Mucosa of stomach (tissue), 1 donor: Measurements from ENCODE around the gene COL8A1.

Experiments used
- H3K27me3 ChIP-seq: one replicate; pipeline ENCODE4 v1.7.0; 2013; ENCODE audit warnings: mild to moderate bottlenecking, low read length; ENCODE audit not compliant: control insufficient read depth, insufficient read depth
- H3K36me3 ChIP-seq: one replicate; pipeline ENCODE4 v1.7.0; 2013; ENCODE audit warnings: low read length; ENCODE audit not compliant: control insufficient read depth, insufficient read depth
- H3K4me1 ChIP-seq: one replicate; pipeline ENCODE4 v1.7.0; 2013; ENCODE audit warnings: mild to moderate bottlenecking, low read length; ENCODE audit not compliant: control insufficient read depth, insufficient read depth
- H3K4me3 ChIP-seq: one replicate; pipeline ENCODE4 v1.7.0; 2013; ENCODE audit warnings: low read length
- H3K9ac ChIP-seq: one replicate; pipeline ENCODE4 v1.7.0; 2013; ENCODE audit warnings: mild to moderate bottlenecking, low read length, moderate library complexity
- H3K9me3 ChIP-seq: one replicate; pipeline ENCODE4 v1.7.0; 2013; ENCODE audit warnings: mild to moderate bottlenecking, low read length, moderate library complexity; ENCODE audit not compliant: control insufficient read depth
- donor health status: Pancreatic carcinoma.

The COL8A1 gene

GRCh38 chr3:99625643-99626416, 12.6 kb upstream of the COL8A1 start:
- Histone ChIP-seq H3K4me1 (no peaks in the 10 kb centered on the region), H3K36me3 (no peaks in the 10 kb centered on the region), H3K9ac (no peak overlapping the region), H3K27me3 (no peaks in the 10 kb centered on the region), H3K4me3 (no peak overlapping the region), H3K9me3 (no peaks in the 10 kb centered on the region)

- no peaks in the 10 kb centered on the region for H3K27me3 ChIP-seq
- no peaks in the 10 kb centered on the region for H3K4me1 ChIP-seq
- H3K36me3 ChIP-seq: no peaks in the 10 kb centered on the region
- no peaks in the 10 kb centered on the region for H3K9me3 ChIP-seq
- no peak overlapping the region for H3K4me3 ChIP-seq
- H3K9ac ChIP-seq: no peak overlapping the region
These were observed 12.0 kb upstream of the COL8A1 start for GRCh38 chr3:99626417-99626788.

GRCh38 chr3:99627062-99627826, 11.2 kb upstream of the COL8A1 start:
- no peaks in the 10 kb centered on the region for H3K36me3 ChIP-seq
- H3K4me1 ChIP-seq: no peaks in the 10 kb centered on the region
- no peak overlapping the region for H3K9ac ChIP-seq
- H3K4me3 ChIP-seq: no peak overlapping the region
- H3K27me3 ChIP-seq: no peaks in the 10 kb centered on the region
- no peaks in the 10 kb centered on the region for H3K9me3 ChIP-seq

GRCh38 chr3:99630815-99631214, 7.6 kb upstream of the COL8A1 start:
- no peaks in the 10 kb centered on the region for H3K4me1 ChIP-seq

GRCh38 chr3:99633887-99634558, 4.4 kb upstream of the COL8A1 start:
- Histone ChIP-seq H3K4me3 (no peak overlapping the region), H3K27me3 (peaks cover 25% of the 10 kb centered on the region), H3K36me3 (no peaks in the 10 kb centered on the region), H3K9ac (no peak overlapping the region), H3K4me1 (no peaks in the 10 kb centered on the region), H3K9me3 (no peaks in the 10 kb centered on the region)

More at GRCh38 chr3:99630815-99631214, 7.6 kb upstream of the COL8A1 start:
- H3K36me3 ChIP-seq: no peaks in the 10 kb centered on the region
- H3K9me3 ChIP-seq: no peaks in the 10 kb centered on the region
- no peak overlapping the region for H3K4me3 ChIP-seq
- no peaks in the 10 kb centered on the region for H3K27me3 ChIP-seq
- no peak overlapping the region for H3K9ac ChIP-seq

- H3K4me3 ChIP-seq: no peak overlapping the region
- H3K27me3 ChIP-seq: peaks cover 30% of the 10 kb centered on the region
- H3K36me3 ChIP-seq: no peaks in the 10 kb centered on the region
- no peaks in the 10 kb centered on the region for H3K4me1 ChIP-seq
- no peak overlapping the region for H3K9ac ChIP-seq
- H3K9me3 ChIP-seq: no peaks in the 10 kb centered on the region
These were observed 3.5 kb upstream of the COL8A1 start for GRCh38 chr3:99634881-99635280.

- Histone ChIP-seq H3K9ac (no peak overlapping the region), H3K9me3 (no peaks in the 10 kb centered on the region), H3K4me3 (no peak overlapping the region), H3K36me3 (no peaks in the 10 kb centered on the region), H3K4me1 (no peaks in the 10 kb centered on the region), H3K27me3 (peaks cover 33% of the 10 kb centered on the region)
These were observed 3.0 kb upstream of the COL8A1 start for GRCh38 chr3:99635348-99635747.

GRCh38 chr3:99637016-99637367, 1.4 kb upstream of the COL8A1 start:
- Histone ChIP-seq H3K27me3 (peaks cover 34% of the 10 kb centered on the region), H3K4me3 (no peak overlapping the region), H3K4me1 (no peaks in the 10 kb centered on the region), H3K9me3 (no peaks in the 10 kb centered on the region), H3K36me3 (no peaks in the 10 kb centered on the region), H3K9ac (no peak overlapping the region)

GRCh38 chr3:99637368-99638111, 854 bp upstream of the COL8A1 start:
- no peak overlapping the region for H3K4me3 ChIP-seq
- H3K9me3 ChIP-seq: no peaks in the 10 kb centered on the region
- H3K4me1 ChIP-seq: no peaks in the 10 kb centered on the region
- H3K36me3 ChIP-seq: no peaks in the 10 kb centered on the region
- H3K27me3 ChIP-seq: peaks cover 34% of the 10 kb centered on the region
- H3K9ac ChIP-seq: no peak overlapping the region

- no peak overlapping the region for H3K4me3 ChIP-seq
- H3K9me3 ChIP-seq: no peaks in the 10 kb centered on the region
- no peaks in the 10 kb centered on the region for H3K4me1 ChIP-seq
- H3K27me3 ChIP-seq: peaks cover 34% of the 10 kb centered on the region
- H3K36me3 ChIP-seq: no peaks in the 10 kb centered on the region
- no peak overlapping the region for H3K9ac ChIP-seq
These were observed 1.2 kb downstream of the COL8A1 start for GRCh38 chr3:99639579-99639978.

- no peak overlapping the region for H3K4me3 ChIP-seq
- no peak overlapping the region for H3K9ac ChIP-seq
- H3K27me3 ChIP-seq: peaks cover 37% of the 10 kb centered on the region
- H3K9me3 ChIP-seq: no peaks in the 10 kb centered on the region
- H3K36me3 ChIP-seq: no peaks in the 10 kb centered on the region
- no peaks in the 10 kb centered on the region for H3K4me1 ChIP-seq
These were observed 1.9 kb downstream of the COL8A1 start for GRCh38 chr3:99640214-99640851.
